Stimulated activated naive CD8-positive, alpha-beta T cell treated with anti-CD3 and anti-CD28 coated beads, Interleukin-15, amount 100 ng/mL, for 72 hours (primary cell): ENCODE results near the gene WDR70.
"Not testable (repeated sequence)": the region's sequence is repeated elsewhere in the genome, so short reads cannot be mapped to it uniquely, and the experiment has no call there.

Experiments used
- ATAC-seq: fragments of 150-1000 bp; cut with Tn5 transposase; 2 replicates; pipeline ENCODE4 v1.10.0; 2021; ENCODE audit warnings: mild to moderate bottlenecking, moderate library complexity
- DNase-seq, 2 donors: peaks; one replicate each; pipeline ENCODE4 v3.0.0; 2021 to 2022
- H3K27ac Mint-ChIP-seq, 2 donors: one replicate each; pipeline ENCODE4 v1.8.0; 2022; ENCODE audit warnings: mild to moderate bottlenecking in 2 of 2, mixed read lengths in 2 of 2, moderate library complexity in 2 of 2
- H3K27me3 Mint-ChIP-seq: one replicate; pipeline ENCODE4 v1.8.0; 2022; ENCODE audit warnings: mixed read lengths
- H3K4me1 Mint-ChIP-seq: one replicate; pipeline ENCODE4 v1.8.0; 2022; ENCODE audit warnings: mild to moderate bottlenecking, mixed read lengths
- H3K4me3 Mint-ChIP-seq, 2 donors: one replicate each; pipeline ENCODE4 v1.8.0; 2022; ENCODE audit warnings: mild to moderate bottlenecking in 2 of 2, mixed read lengths in 2 of 2, moderate library complexity in 1 of 2
- H3K9me3 Mint-ChIP-seq, 2 donors: one replicate each; pipeline ENCODE4 v1.8.0; 2022; ENCODE audit warnings: mixed read lengths in 2 of 2

Gene WDR70

DNA sequence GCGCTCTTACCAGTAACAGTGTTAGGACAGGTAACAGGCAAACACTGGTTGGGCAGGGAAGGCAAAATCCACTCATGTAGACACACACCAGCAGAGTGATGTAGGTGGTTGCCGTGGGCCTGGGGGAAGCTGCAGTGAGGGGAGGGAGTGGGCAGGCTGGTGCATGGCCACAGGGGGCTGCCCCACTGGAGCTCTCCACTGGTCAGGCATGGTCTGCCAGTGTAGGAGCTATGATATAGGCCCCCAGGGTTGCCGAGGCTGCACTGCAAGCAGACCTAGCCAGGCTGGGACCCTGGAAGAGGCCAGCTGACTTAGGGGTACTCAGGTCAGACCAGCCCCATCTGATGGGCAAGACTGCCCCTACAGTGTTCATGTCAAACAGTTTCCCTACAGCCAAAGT, 306.1 kb downstream of the WDR70 start:
- Mint-ChIP-seq H3K27me3 (no peaks in the 10 kb centered on the region), H3K4me3 (no peak overlapping the region)
- no peak for ATAC-seq

DNA sequence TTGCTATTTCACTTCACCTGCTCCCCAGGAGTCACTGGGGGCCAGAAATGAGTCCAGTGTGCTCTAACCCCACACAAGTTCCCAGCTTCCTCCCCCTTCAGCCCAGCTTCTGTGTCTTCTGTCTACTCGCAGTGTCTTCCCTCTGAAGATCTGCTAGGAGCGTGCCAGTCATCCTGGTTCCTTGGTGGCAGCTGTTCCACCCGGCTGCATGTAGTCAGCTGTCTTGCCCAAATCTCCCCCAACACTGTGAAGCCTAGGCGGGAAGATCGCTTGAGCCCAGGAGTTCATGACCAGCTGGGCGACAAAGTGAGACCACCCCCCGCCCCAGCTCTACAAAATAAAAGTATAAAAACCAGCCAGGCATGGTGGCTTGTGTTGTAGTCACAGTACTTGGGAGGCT, 306.7 kb downstream of the WDR70 start:
- Mint-ChIP-seq H3K9me3 (peaks cover 29 to 50% of the 10 kb centered on the region in 2 donors), H3K4me3 (no peak overlapping the region), H3K27me3 (no peaks in the 10 kb centered on the region), H3K27ac (peak overlapping the region in 1 of 2 donors; percentile 48), H3K4me1 (no peaks in the 10 kb centered on the region)
- ATAC-seq (no peak), DNase-seq (no peak)

More for the DNA sequence above, 306.1 kb downstream of the WDR70 start:
- no peaks in the 10 kb centered on the region for H3K4me1 Mint-ChIP-seq
- no peak for DNase-seq
- no peak overlapping the region for H3K27ac Mint-ChIP-seq
- peaks cover 29 to 55% of the 10 kb centered on the region in 2 donors for H3K9me3 Mint-ChIP-seq

DNA sequence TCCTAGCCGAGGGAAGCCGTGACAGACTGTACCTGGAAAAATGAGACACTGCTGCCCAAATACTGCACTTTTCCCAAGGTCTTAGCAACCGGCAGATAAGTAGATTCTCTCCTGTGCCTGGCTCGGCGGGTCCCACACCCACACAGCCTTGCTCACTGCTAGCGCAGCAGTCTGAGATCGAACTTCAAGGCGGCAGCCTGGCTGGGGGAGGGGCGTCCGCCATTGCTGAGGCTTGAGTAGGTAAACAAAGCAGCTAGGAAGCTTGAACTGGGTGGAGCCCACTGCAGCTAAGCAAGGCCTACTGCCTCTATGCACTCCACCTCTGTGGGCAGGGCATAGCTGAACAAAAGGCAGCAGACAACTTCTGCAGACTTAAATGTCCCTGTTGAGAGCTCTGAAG, 309.8 kb downstream of the WDR70 start:
- not testable (repeated sequence) for ATAC-seq, H3K27ac Mint-ChIP-seq, H3K4me1 Mint-ChIP-seq, H3K4me3 Mint-ChIP-seq, DNase-seq, H3K27me3 Mint-ChIP-seq
- H3K9me3 Mint-ChIP-seq = peaks cover 17 to 53% of the 10 kb centered on the region in 2 donors

DNA sequence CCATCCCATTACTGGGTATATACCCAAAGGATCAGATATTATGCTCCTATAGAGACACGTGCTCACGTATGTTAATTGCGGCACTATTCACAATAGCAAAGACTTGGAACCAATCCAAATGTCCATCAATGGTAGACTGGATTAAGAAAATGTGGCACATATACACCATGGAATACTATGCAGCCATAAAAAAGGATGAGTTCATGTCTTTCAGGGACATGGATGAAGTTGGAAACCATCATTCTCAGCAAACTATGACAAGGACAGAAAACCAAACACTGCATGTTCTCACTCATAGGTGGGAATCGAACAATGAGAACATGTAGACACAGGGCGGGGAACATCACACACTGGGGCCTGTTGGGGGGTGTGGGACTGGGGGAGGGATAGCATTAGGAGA, 315.2 kb downstream of the WDR70 start:
- not testable (repeated sequence) for ATAC-seq, H3K4me1 Mint-ChIP-seq, DNase-seq, H3K27me3 Mint-ChIP-seq, H3K27ac Mint-ChIP-seq, H3K4me3 Mint-ChIP-seq
- peaks cover 24 to 43% of the 10 kb centered on the region in 2 donors for H3K9me3 Mint-ChIP-seq

DNA sequence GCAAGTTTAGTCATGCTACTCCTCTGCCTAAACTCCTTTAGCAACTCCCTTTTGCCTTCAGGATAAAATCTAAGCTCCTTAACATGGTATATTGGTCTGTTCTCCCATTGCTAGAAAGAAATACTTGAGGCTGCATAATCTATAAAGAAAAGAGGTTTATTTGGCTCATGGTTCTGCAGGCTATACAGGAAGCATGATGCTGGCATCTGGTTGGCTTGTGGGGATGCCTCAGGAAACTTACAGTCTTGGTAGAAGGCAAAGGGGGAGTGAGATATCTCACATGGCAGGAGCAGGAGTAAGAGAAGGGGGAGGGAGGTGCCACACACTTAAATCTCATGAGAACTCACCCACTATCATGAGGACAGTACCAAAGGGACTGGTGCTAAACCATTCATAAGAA, 315.7 kb downstream of the WDR70 start:
- no peaks in the 10 kb centered on the region for H3K4me1 Mint-ChIP-seq
- DNase-seq (no peak), ATAC-seq (no peak)
- H3K27me3 Mint-ChIP-seq = no peaks in the 10 kb centered on the region
- no peak overlapping the region for H3K27ac Mint-ChIP-seq
- H3K4me3 Mint-ChIP-seq = no peak overlapping the region
- peaks cover 20 to 38% of the 10 kb centered on the region in 2 donors for H3K9me3 Mint-ChIP-seq

DNA sequence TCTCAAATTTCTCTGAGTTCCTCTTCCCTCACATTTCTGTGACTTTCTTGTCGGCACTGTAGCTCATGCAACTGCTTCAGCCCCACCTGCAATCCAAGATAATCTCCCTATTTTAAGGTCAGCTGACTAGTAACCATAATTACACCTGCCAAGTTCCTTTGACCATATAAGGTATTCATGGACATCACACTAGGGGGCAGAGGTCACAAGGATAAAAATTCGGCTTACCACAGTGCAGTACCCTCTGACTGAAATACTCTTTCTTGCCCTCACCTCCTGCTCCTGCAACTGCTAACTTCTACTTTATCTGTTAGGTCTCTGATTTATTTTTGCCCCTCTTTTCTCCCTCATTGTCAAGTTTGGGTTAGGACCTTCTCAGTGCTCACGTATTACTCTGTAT, 316.5 kb downstream of the WDR70 start:
- no peak for DNase-seq
- no peak overlapping the region for H3K27ac Mint-ChIP-seq
- no peaks in the 10 kb centered on the region for H3K4me1 Mint-ChIP-seq
- H3K4me3 Mint-ChIP-seq = no peak overlapping the region
- no peak for ATAC-seq
- peaks cover 16 to 34% of the 10 kb centered on the region in 2 donors for H3K9me3 Mint-ChIP-seq
- H3K27me3 Mint-ChIP-seq = no peaks in the 10 kb centered on the region

DNA sequence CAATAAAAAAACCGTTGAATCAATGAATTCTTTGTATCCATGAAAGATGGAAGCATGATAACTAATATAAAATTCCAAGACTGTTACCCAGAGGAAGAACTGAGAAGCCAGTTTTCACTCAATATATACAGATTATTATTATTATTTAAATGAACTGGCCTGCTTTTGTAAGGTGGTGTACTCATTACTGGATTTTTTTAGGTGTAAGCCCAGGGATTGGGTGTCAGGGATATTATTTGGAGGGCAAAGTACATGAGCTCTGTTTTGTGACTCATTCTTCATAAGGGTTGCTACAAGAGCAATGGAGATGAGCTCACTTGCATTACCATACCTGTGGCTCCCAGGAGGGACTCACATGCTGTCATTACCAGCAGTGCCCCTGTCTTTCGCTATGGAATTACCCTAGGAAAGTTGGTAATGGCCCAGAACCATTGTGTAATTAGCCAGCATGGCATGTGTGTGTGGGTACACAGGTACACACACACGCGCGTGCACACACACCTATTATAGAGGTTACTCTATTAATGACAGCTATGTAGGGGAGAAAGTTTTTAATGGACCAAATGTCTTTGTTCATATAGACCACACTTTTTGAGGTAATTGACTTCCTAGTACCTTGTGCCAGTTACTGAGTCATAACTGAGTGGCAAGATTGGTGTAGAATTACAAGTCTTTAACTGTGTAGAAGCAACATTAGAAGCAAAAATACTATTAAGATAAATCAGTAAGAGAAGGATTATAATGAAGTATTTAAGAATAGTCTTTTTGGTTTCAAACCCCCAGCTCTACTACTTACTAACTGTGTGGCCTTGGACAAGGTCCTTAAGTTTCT, 317.3 kb downstream of the WDR70 start:
- H3K27me3 Mint-ChIP-seq = no peaks in the 10 kb centered on the region
- H3K9me3 Mint-ChIP-seq = peaks cover 13 to 28% of the 10 kb centered on the region in 2 donors
- no peak overlapping the region for H3K4me3 Mint-ChIP-seq
- DNase-seq (no peak), ATAC-seq (no peak)
- H3K27ac Mint-ChIP-seq = no peak overlapping the region
- H3K4me1 Mint-ChIP-seq = no peaks in the 10 kb centered on the region

DNA sequence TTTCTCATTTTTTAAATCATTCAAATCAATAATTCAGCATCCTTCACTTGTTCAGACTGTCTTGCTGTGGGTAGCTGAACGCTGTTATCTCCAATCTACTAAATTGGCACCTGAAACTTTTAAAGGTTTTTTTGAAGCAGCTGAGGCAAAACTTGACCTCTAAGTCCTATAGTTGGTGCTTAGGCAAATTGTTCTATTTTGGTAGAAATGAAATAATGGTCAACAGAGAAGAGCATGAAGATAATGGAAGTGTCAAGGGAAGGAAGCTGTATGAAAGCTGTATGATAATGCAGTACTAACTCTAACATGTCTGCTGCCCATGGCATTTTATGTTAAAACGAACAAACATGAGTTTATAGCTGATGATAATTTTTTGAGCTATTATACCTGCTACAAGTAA, 322.8 kb downstream of the WDR70 start:
- Mint-ChIP-seq H3K4me1 (no peaks in the 10 kb centered on the region), H3K9me3 (no peaks in the 10 kb centered on the region), H3K4me3 (no peak overlapping the region), H3K27me3 (no peaks in the 10 kb centered on the region), H3K27ac (no peak overlapping the region)
- ATAC-seq (no peak), DNase-seq (no peak)

DNA sequence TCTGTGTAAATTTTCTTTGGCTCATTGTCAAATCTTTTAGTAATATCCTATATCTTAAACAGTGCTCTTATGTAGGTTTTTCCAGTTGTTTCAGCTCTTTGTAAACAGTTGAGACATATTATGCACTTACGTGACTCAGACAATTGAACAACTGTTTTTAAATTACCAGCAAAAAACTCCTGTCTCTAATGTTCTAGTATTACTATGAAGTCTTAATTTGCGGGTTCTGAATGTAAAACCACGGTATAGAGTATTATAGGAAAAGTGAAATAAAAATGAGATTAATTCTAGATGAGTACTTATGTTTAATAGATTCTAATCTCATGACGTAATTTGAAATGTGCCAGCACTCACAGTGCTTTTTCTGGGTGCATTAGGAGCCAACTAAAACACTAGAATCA, 324.7 kb downstream of the WDR70 start:
- no peak overlapping the region for H3K4me3 Mint-ChIP-seq
- no peaks in the 10 kb centered on the region for H3K27me3 Mint-ChIP-seq
- H3K9me3 Mint-ChIP-seq = no peaks in the 10 kb centered on the region
- DNase-seq (no peak), ATAC-seq (no peak)
- no peak overlapping the region for H3K27ac Mint-ChIP-seq
- H3K4me1 Mint-ChIP-seq = no peaks in the 10 kb centered on the region

DNA sequence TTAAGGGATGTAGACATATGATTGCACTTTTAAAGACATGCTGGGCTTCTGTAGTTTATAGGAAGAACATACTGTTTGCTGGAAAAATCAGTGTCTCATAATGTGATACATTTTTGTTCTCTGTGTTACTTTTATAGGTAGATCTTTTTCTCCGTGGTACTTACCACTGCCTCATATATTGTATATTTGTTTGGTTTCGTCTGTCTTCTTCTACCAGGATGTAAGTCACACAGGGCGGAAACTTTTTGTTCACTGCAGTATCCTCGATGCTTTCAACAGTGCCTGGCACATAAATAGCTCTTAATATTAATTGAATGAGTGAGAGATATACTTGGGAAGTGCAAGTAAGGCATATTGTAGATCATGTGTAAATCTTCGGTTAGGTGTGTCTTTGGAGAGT, 325.3 kb downstream of the WDR70 start:
- no peak overlapping the region for H3K27ac Mint-ChIP-seq
- H3K4me1 Mint-ChIP-seq = no peaks in the 10 kb centered on the region
- no peak for DNase-seq
- H3K27me3 Mint-ChIP-seq = no peaks in the 10 kb centered on the region
- ATAC-seq = no peak
- no peak overlapping the region for H3K4me3 Mint-ChIP-seq
- no peaks in the 10 kb centered on the region for H3K9me3 Mint-ChIP-seq

DNA sequence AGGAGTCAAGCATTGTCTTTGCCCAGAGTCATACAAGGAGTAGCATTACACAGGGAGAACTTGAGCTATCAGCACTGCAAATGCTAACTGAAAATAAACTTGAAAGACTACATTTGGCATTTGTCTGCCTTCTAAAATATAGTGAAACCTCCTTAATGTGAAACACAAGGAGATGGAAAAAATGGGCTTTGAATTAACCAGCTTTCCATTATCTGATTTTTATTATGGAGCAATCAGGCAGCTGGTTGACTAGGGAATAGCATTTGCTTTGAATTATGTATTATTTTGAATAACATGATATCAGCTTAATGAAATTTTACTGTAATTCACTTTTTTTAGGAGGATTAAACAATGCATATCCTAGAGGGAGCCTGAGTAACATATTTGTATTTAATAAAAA, 329.9 kb downstream of the WDR70 start:
- no peak for ATAC-seq
- Mint-ChIP-seq H3K4me1 (peaks cover 5% of the 10 kb centered on the region), H3K4me3 (no peak overlapping the region), H3K9me3 (no peaks in the 10 kb centered on the region), H3K27me3 (no peaks in the 10 kb centered on the region), H3K27ac (no peak overlapping the region)
- no peak for DNase-seq

DNA sequence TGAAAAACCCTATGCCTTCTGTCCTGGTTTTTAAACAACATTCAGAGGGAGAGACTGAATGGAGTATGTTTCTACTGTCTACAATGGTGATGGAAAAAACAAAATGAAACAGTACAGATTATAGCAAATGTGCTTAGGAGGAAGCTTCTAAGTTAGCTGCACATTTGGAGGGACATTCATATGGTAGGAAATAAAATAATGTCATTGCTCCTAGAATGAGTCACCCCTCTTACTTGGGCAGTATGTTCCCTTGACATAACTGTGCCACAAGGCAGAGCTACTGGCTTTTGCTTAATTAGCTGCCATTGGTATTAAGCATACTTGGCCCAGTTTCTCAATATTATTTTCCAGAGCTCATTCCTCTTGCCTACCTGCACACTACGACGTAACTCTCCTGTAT, 331.8 kb downstream of the WDR70 start:
- Mint-ChIP-seq H3K27me3 (no peaks in the 10 kb centered on the region), H3K4me1 (peaks cover 5% of the 10 kb centered on the region), H3K4me3 (no peak overlapping the region), H3K27ac (no peak overlapping the region), H3K9me3 (no peaks in the 10 kb centered on the region)
- DNase-seq = no peak
- ATAC-seq = peak; percentile 83

DNA sequence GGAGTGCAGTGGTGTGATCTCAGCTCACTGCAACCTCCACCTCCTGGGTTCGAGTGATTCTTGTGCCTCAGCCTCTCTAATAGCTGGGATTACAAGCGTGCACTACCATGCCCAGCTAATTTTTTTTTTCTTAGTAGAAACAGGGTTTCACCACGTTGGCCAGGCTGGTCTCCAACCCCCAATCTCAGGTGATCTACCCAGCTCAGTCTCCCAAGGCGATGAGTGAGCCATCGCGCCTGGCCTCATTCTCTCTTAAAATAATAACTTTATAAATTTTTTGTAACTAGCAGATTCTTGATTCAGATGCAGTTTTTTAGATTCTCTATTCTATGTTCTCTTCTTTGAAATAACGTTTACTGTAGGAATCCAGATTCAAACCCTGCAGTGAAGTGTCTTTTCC, 333.6 kb downstream of the WDR70 start:
- DNase-seq (no peak), ATAC-seq (no peak)
- H3K27me3 Mint-ChIP-seq = no peaks in the 10 kb centered on the region
- H3K4me3 Mint-ChIP-seq = no peak overlapping the region
- H3K4me1 Mint-ChIP-seq = peaks cover 5% of the 10 kb centered on the region
- H3K9me3 Mint-ChIP-seq = no peaks in the 10 kb centered on the region
- H3K27ac Mint-ChIP-seq = no peak overlapping the region

DNA sequence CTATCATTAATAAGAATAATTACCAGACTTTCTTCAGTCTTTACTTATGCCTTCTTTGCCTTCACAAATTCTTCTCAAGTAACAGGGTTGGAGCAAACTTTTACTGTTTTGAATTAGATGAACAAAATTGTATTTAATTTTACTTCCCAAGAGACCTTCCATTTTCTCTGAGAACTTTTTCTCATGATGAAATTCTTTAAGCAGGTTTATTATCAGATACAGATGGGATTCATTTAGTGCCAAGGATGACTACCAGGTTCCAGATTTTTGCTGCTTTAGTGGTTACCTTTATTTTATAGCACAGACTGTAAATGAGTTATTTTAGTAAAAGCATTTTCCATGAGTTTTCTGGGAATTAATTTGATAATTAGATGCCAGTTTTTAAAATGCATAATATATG, 335.6 kb downstream of the WDR70 start:
- Mint-ChIP-seq H3K4me1 (peaks cover 5% of the 10 kb centered on the region), H3K4me3 (no peak overlapping the region), H3K27me3 (no peaks in the 10 kb centered on the region), H3K27ac (no peak overlapping the region), H3K9me3 (no peaks in the 10 kb centered on the region)
- DNase-seq (no peak), ATAC-seq (no peak)

DNA sequence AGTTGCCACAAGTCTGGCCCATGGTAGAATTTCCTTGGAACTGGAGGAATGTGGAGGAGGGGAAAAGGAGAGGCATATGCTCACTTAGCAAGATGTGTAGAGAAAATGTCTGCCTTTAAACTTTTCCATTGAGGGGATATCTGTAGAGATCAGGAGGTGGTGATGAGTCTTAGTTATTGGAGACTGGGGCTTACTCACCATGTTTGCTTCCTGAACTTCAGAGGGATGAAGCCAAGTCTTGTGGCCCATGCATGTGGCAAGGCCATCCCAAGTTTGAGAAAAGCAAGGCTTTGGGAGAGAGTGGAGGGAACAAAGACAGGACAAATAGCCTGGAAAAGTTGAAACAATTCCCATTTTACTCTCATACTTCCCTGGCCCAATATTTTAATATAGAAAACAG, 336.2 kb downstream of the WDR70 start:
- no peak overlapping the region for H3K4me3 Mint-ChIP-seq
- peaks cover 6% of the 10 kb centered on the region for H3K4me1 Mint-ChIP-seq
- peak overlapping the region in 1 of 2 donors; percentile 90 for H3K27ac Mint-ChIP-seq
- ATAC-seq (no peak), DNase-seq (no peak)
- H3K9me3 Mint-ChIP-seq = no peaks in the 10 kb centered on the region
- no peaks in the 10 kb centered on the region for H3K27me3 Mint-ChIP-seq

DNA sequence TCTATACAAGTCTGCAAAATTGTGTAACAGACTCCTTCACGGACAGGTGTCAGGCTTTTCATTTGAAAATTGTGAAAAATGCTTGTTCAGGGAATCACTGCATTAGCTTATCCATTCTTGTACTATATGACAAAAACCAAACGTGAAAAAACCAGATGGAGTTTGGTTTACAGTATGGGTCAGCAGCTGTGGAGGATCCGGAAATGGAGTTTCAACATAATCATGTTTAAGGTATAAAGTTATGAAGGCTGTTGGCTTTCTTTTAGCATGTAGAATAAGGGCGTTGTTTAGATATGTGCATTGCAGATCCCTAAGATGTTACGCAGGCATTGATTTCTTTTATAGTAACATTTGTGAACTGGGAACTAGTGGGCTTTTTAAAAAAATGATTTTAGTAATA, 336.9 kb downstream of the WDR70 start:
- ATAC-seq (no peak), DNase-seq (no peak)

DNA sequence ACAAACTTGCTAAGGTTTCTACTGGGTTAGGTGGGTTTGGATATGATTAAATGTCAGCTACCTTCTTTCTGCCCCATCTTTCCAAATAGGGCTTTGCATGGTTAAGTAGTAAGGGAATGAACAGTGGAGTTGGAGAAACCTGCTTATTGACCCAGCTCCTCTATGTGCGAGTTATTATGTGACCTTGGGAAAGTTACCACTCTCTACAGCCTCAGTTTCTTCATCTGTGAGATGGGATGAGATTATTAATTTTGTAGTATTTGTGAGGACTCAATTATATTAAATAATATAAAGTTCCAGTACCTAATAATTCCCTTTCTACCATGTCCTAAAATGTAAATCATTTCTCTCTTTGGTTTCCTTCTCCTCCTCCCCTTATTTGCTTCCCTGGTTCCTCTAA, 337.3 kb downstream of the WDR70 start:
- Mint-ChIP-seq H3K27me3 (no peaks in the 10 kb centered on the region), H3K9me3 (no peaks in the 10 kb centered on the region), H3K27ac (no peak overlapping the region), H3K4me3 (no peak overlapping the region), H3K4me1 (peaks cover 12% of the 10 kb centered on the region)
- DNase-seq (no peak), ATAC-seq (no peak)

More for the DNA sequence above, 336.9 kb downstream of the WDR70 start:
- Mint-ChIP-seq H3K27me3 (no peaks in the 10 kb centered on the region), H3K4me1 (peaks cover 10% of the 10 kb centered on the region), H3K9me3 (no peaks in the 10 kb centered on the region), H3K27ac (no peak overlapping the region), H3K4me3 (no peak overlapping the region)
